ENCODE results near the gene PALLD. TPM values are rescaled to one million over a fixed set of nuclear protein-coding genes. Genes with fewer than 3 reads are reported as not detected.

Gene PALLD
- total RNA-seq, 1 experiment from 2014 or later: 6.5 TPM

- no peak overlapping the region for H3K4me3 ChIP-seq (ENCODE audit: low read depth in 2 of 2, low read length in 2 of 2)
- no peak for TF ChIP-seq TCF7L2 (IDR thresholded peaks at IDR 0.05; ENCODE audit: low read depth, low read length)
- TF ChIP-seq SIN3A (IDR thresholded peaks at IDR 0.05; ENCODE audit: borderline replicate concordance, insufficient read depth, low read depth, low read length): no peak
- no peak for TF ChIP-seq REST (IDR thresholded peaks at IDR 0.05; ENCODE audit: insufficient read depth in 1 of 2, low read depth in 2 of 2, low read length in 1 of 2)
- TF ChIP-seq CTCF (IDR thresholded peaks at IDR 0.05): no peak
- no peak for TF ChIP-seq POLR2AphosphoS5 (IDR thresholded peaks at IDR 0.05; ENCODE audit: low read depth, low read length)
- no peaks in the 10 kb centered on the region for H3K9me3 ChIP-seq (ENCODE audit: control insufficient read depth, insufficient read depth, low read depth, low read length)
- H3K27ac ChIP-seq (ENCODE audit: low read length): no peak overlapping the region
- DNase-seq (ENCODE audit: low read depth, low spot score) (no peak), ATAC-seq (no peak)
- H3K36me3 ChIP-seq (ENCODE audit: control insufficient read depth, insufficient read depth, low read length): no peaks in the 10 kb centered on the region
- no peaks in the 10 kb centered on the region for H3K27me3 ChIP-seq (ENCODE audit: control insufficient read depth, insufficient read depth, low read length)
- ChIA-PET CTCF (no interaction called here), POLR2A (no interaction called here)
- intact Hi-C loops (cut with micrococcal nuclease; ENCODE audit: unreplicated experiment) (loop anchor here (5.0 kb wide), 2 partner anchors 87 to 567 kb away; no protein-coding TSS in a partner anchor), in situ Hi-C loops (cut with HindIII; ENCODE audit: low pct_unique_long_range_greater_than_20kb, low sequenced_read_pairs) (no loop called here)
- BruUV-seq (replicated peaks): no TSS peak
- H3K4me1 ChIP-seq (ENCODE audit: control insufficient read depth, insufficient read depth, low read length): no peaks in the 10 kb centered on the region
These were observed 423.7 kb downstream of the PALLD start for GRCh38 chr4:168920441-168921065.

GRCh38 chr4:168923526-168924194 lies 426.8 kb downstream of the PALLD start:
- in situ Hi-C loops (cut with HindIII; ENCODE audit: low pct_unique_long_range_greater_than_20kb, low sequenced_read_pairs) (no loop called here), intact Hi-C loops (cut with micrococcal nuclease; ENCODE audit: unreplicated experiment) (loop anchor here (2.0 to 5.0 kb wide), 3 partner anchors 84 to 643 kb away; no protein-coding TSS in a partner anchor)
- BruUV-seq (replicated peaks): no TSS peak

More at GRCh38 chr4:168923526-168924194, 426.8 kb downstream of the PALLD start:
- no peaks in the 10 kb centered on the region for H3K36me3 ChIP-seq (ENCODE audit: control insufficient read depth, insufficient read depth, low read length)
- H3K9me3 ChIP-seq (ENCODE audit: control insufficient read depth, insufficient read depth, low read depth, low read length): no peaks in the 10 kb centered on the region
- H3K27me3 ChIP-seq (ENCODE audit: control insufficient read depth, insufficient read depth, low read length): no peaks in the 10 kb centered on the region
- ChIA-PET CTCF (interaction anchor here (0.5 to 1.0 kb wide), 3 partner anchors 13 to 643 kb away, joined by 3 to 6 read pairs (median 4); no protein-coding TSS in a partner anchor), POLR2A (interaction anchor here (0.6 kb wide), 1 partner anchor 566 kb away, joined by 3 read pairs; no protein-coding TSS in a partner anchor)
- H3K4me3 ChIP-seq (ENCODE audit: low read depth in 2 of 2, low read length in 2 of 2): no peak overlapping the region
- no peak overlapping the region for H3K27ac ChIP-seq (ENCODE audit: low read length)
- H3K4me1 ChIP-seq (ENCODE audit: control insufficient read depth, insufficient read depth, low read length): no peaks in the 10 kb centered on the region
- TF ChIP-seq CTCF (IDR thresholded peaks at IDR 0.05) (peak; percentile 80), SIN3A (IDR thresholded peaks at IDR 0.05; ENCODE audit: borderline replicate concordance, insufficient read depth, low read depth, low read length) (no peak), TCF7L2 (IDR thresholded peaks at IDR 0.05; ENCODE audit: low read depth, low read length) (no peak)
- DNase-seq (ENCODE audit: low read depth, low spot score): peak; percentile 25
- peak; percentile 87 for ATAC-seq

Data from Panc1 (cell line).